GM18499 (cell line): ENCODE measurements around the gene STC2.

ENCODE experiments used
- ATAC-seq: cut with Tn5 transposase; IDR thresholded peaks from one replicate; pipeline ENCODE4 v1.9.1; 2021; ENCODE audit warnings: moderate number of reproducible peaks; ENCODE audit not compliant: insufficient read depth, unreplicated experiment

The STC2 gene

GRCh38 chr5:173315495-173316338 lies 12.5 kb downstream of the STC2 start:
- no peak for ATAC-seq

GRCh38 chr5:173314166-173314952 lies 13.9 kb downstream of the STC2 start:
- no peak for ATAC-seq

- ATAC-seq, result no peak
Observed at GRCh38 chr5:173313351-173313801, 14.8 kb downstream of the STC2 start.

- ATAC-seq, result no peak
Observed at GRCh38 chr5:173312821-173313220, 15.4 kb downstream of the STC2 start.

GRCh38 chr5:173311818-173312585 lies 16.2 kb downstream of the STC2 start:
- ATAC-seq, result no peak

- ATAC-seq, result no peak
Observed at GRCh38 chr5:173310861-173311785, 17.1 kb downstream of the STC2 start.

- no peak for ATAC-seq
Observed at GRCh38 chr5:173310218-173310769, 17.9 kb downstream of the STC2 start.

- ATAC-seq, result no peak
Observed at GRCh38 chr5:173309731-173310130, 18.5 kb downstream of the STC2 start.

GRCh38 chr5:173308226-173308625 lies 20.0 kb downstream of the STC2 start:
- ATAC-seq, result no peak

- no peak for ATAC-seq
Observed at GRCh38 chr5:173307695-173308094, 20.5 kb downstream of the STC2 start.

GRCh38 chr5:173306695-173307094 lies 21.5 kb downstream of the STC2 start:
- no peak for ATAC-seq

- ATAC-seq, result no peak
Observed at GRCh38 chr5:173304591-173304988, 23.6 kb downstream of the STC2 start.

- ATAC-seq, result no peak
Observed at GRCh38 chr5:173303878-173304590, 24.2 kb downstream of the STC2 start.

GRCh38 chr5:173302546-173303155 lies 25.6 kb downstream of the STC2 start:
- no peak for ATAC-seq

GRCh38 chr5:173301695-173302545 lies 26.3 kb downstream of the STC2 start:
- no peak for ATAC-seq

GRCh38 chr5:173300389-173301047 lies 27.7 kb downstream of the STC2 start:
- no peak for ATAC-seq

GRCh38 chr5:173299820-173300219 lies 28.4 kb downstream of the STC2 start:
- ATAC-seq, result no peak
